GM12873 (cell line): ENCODE data around the gene SPOCK1.

ENCODE experiments used
- CTCF ChIP-seq: IDR thresholded peaks from 2 replicates; pipeline ENCODE4 v1.5.1; 2012; ENCODE audit warnings: low read depth, mild to moderate bottlenecking, moderate library complexity, low read length, control low read depth; ENCODE audit not compliant: insufficient read depth; ENCODE audit errors: missing control alignments

The SPOCK1 gene

GRCh38 chr5:137402436-137403187 is 96.5 kb downstream of the SPOCK1 start:
- no peak for TF ChIP-seq CTCF

- no peak for TF ChIP-seq CTCF
These were observed 97.2 kb downstream of the SPOCK1 start for GRCh38 chr5:137401946-137402345.

GRCh38 chr5:137400571-137400970 is 98.6 kb downstream of the SPOCK1 start:
- TF ChIP-seq CTCF, result no peak

- no peak for TF ChIP-seq CTCF
These were observed 99.2 kb downstream of the SPOCK1 start for GRCh38 chr5:137399911-137400310.

GRCh38 chr5:137398751-137399150 is 100.4 kb downstream of the SPOCK1 start:
- no peak for TF ChIP-seq CTCF

- no peak for TF ChIP-seq CTCF
These were observed 101.0 kb downstream of the SPOCK1 start for GRCh38 chr5:137398154-137398553.

GRCh38 chr5:137395011-137395755 is 103.9 kb downstream of the SPOCK1 start:
- TF ChIP-seq CTCF, result no peak
